GM06990 (cell line): ENCODE data around the gene PDZD2.

Experiments
- DNase-seq: peaks from one replicate; pipeline ENCODE4 v3.0.0-alpha.2; 2011; ENCODE audit not compliant: insufficient read length; ENCODE audit errors: extremely low read depth
- H3K27me3 ChIP-seq: replicated peaks from 2 replicates; pipeline ENCODE4 v1.6.0; 2011; ENCODE audit warnings: low read length; ENCODE audit not compliant: control insufficient read depth, insufficient read depth
- H3K36me3 ChIP-seq: 2 replicates; pipeline ENCODE4 v1.5.1; 2011; ENCODE audit warnings: low read length; ENCODE audit not compliant: control insufficient read depth, insufficient read depth
- H3K4me3 ChIP-seq: replicated peaks from 2 replicates; pipeline ENCODE4 v1.5.1; 2011; ENCODE audit warnings: low read depth, mild to moderate bottlenecking, control low read depth, low read length
- TF ChIP-seq, protein P1 (sequence below): IDR thresholded peaks from 2 replicates; pipeline ENCODE4 v1.5.1; 2011; ENCODE audit warnings: low read length, control low read depth, mild to moderate bottlenecking, inconsistent platforms; ENCODE audit not compliant: insufficient read depth, poor library complexity, severe bottlenecking

Gene PDZD2

DNA sequence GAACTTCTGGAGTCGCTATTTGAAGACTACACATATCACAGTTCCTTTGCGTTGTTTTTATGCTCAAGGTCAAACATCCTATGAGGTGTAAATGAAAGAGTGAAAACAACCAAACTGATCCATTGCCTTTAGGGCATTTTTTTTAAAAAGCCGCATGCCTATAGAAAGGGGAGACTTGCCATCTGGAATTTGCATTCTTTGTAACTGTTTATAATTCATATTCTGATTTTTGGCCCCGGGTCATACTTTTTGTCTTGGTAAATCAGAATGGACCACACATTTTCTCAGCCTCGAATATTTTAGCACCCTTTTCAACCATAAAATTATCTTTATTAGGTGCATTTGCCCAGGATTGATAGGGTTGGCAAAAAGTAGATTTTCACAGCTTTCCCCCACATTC is 347.2 kb downstream of the PDZD2 start:
- TF ChIP-seq, protein P1, sequence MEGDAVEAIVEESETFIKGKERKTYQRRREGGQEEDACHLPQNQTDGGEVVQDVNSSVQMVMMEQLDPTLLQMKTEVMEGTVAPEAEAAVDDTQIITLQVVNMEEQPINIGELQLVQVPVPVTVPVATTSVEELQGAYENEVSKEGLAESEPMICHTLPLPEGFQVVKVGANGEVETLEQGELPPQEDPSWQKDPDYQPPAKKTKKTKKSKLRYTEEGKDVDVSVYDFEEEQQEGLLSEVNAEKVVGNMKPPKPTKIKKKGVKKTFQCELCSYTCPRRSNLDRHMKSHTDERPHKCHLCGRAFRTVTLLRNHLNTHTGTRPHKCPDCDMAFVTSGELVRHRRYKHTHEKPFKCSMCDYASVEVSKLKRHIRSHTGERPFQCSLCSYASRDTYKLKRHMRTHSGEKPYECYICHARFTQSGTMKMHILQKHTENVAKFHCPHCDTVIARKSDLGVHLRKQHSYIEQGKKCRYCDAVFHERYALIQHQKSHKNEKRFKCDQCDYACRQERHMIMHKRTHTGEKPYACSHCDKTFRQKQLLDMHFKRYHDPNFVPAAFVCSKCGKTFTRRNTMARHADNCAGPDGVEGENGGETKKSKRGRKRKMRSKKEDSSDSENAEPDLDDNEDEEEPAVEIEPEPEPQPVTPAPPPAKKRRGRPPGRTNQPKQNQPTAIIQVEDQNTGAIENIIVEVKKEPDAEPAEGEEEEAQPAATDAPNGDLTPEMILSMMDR: no peak
- no peak for DNase-seq
- peaks cover 2% of the 10 kb centered on the region for H3K27me3 ChIP-seq
- H3K36me3 ChIP-seq: no peaks in the 10 kb centered on the region
- no peak overlapping the region for H3K4me3 ChIP-seq

DNA sequence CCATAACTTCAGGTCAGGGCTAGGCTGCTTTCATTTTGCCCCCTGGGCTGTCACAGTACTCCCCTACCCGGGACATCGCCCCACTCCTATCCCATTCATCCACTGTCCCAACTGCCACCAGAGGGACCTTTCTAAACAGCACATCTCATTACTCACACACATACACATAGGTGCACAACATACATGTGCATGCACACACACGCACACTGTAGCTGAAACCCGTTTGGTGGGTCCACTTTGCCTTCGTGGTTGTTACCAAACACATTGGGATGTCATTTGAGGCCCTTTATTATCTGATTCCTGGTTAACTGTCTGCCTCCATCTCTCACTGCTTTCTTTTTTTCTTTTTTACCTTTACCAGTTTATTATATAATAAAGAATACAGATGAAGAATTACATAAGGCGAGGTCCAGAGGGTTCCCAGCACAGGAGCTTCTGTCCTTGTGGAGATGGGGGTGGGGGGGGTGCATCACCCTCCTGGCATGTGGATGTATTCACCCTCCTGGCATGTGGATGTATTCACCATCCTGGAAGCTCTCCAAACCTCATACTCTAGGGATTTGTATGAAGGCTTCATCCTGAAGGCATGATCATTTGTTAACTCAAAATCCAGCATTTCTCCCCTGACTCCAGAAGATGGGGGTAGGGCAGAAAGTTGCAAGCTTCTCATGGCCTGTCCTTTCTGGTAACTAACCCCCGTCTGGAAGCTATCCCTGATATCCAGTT is 349.2 kb downstream of the PDZD2 start:
- no peak overlapping the region for H3K4me3 ChIP-seq
- H3K27me3 ChIP-seq: peaks cover 2% of the 10 kb centered on the region
- TF ChIP-seq, protein P1: no peak
- H3K36me3 ChIP-seq: no peaks in the 10 kb centered on the region
- DNase-seq: no peak

DNA sequence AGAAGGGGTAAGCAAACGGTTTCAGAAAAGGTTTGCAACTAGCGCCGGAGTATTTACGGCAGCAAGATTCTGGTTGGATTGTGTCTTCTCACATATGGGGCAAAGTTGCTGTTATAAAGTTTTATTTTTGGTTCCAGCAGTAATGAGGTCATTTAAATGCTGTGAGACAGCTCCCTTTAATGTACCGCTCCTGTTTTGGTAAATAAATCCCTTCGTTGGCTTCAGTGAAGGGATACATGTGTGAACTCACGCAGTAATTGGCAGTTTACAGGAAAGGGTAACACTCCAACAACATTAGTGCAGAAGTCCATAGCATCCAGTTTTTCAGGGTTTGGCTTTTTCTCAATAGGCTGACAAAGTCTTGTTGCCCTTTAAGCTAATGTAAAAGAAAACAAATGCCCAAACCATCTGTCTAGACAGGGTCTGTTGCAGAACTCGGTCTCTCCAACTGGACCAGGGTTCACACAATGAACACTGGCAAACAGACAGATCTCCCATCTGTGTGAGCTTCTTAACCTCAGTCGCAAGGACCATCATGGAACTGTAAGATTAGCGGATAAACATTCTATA is 351.2 kb downstream of the PDZD2 start:
- TF ChIP-seq, protein P1: no peak

DNA sequence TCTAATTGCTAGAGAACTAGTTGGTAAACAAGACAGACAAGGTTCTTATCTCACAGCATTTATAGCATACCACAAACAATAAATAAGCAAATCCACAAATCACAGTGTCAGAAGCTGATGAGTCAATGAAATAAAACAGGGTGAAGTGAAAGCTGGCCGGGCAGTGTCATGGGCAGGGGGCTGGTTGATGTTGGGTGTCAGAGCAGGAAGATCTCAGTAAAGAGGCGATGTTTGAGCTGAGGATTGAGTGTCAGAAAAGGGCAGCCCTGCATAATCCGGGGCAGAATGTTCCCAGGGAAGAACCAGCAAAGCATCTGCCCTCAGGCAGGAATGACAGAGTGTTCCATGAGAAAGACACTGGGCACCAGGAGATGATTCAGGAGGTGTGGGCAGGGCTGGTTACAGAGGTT is 351.8 kb downstream of the PDZD2 start:
- H3K4me3 ChIP-seq: no peak overlapping the region
- no peaks in the 10 kb centered on the region for H3K36me3 ChIP-seq
- peaks cover 2% of the 10 kb centered on the region for H3K27me3 ChIP-seq
- TF ChIP-seq, protein P1: no peak
- DNase-seq: no peak

More for the DNA sequence above, 351.2 kb downstream of the PDZD2 start:
- DNase-seq: no peak
- Histone ChIP-seq H3K4me3 (no peak overlapping the region), H3K27me3 (peaks cover 2% of the 10 kb centered on the region), H3K36me3 (no peaks in the 10 kb centered on the region)

GRCh38 chr5:31992377-31992776 is 353.4 kb downstream of the PDZD2 start:
- H3K36me3 ChIP-seq: no peaks in the 10 kb centered on the region
- H3K4me3 ChIP-seq: no peak overlapping the region
- H3K27me3 ChIP-seq: peaks cover 2% of the 10 kb centered on the region
- TF ChIP-seq, protein P1: no peak
- DNase-seq: no peak
